IMR-90 (cell line): ENCODE results near the gene FUT9.

Experiments
- BHLHE40 ChIP-seq: fragments of 150-350 bp; IDR thresholded peaks from 2 replicates; pipeline ENCODE4 v1.6.1; 2016; ENCODE audit warnings: mild to moderate bottlenecking, low read depth, low read length
- CEBPB ChIP-seq: IDR thresholded peaks from 2 replicates; pipeline ENCODE4 v1.6.1; 2012; ENCODE audit warnings: low read depth, low read length, improper control_type of control experiment
- CHD1 ChIP-seq: IDR thresholded peaks from 2 replicates; pipeline ENCODE4 v1.6.1; 2012; ENCODE audit warnings: low read depth, low read length, improper control_type of control experiment
- CTCF ChIP-seq: conservative IDR thresholded peaks from 2 replicates; pipeline ENCODE4 v1.5.1; 2012; ENCODE audit warnings: mild to moderate bottlenecking, low read depth, low read length, improper control_type of control experiment
- ELK1 ChIP-seq: fragments of 150-350 bp; IDR thresholded peaks from 2 replicates; pipeline ENCODE4 v1.6.1; 2016; ENCODE audit warnings: low read depth, mild to moderate bottlenecking, low read length, moderate library complexity, borderline replicate concordance
- FOS ChIP-seq: fragments of 150-350 bp; IDR thresholded peaks from 2 replicates; pipeline ENCODE4 v1.6.1; 2016; ENCODE audit warnings: low read depth, low read length
- MAFK ChIP-seq: IDR thresholded peaks from 2 replicates; pipeline ENCODE4 v1.6.1; 2012; ENCODE audit warnings: low read depth, low read length, improper control_type of control experiment
- MAZ ChIP-seq: IDR thresholded peaks from 2 replicates; pipeline ENCODE4 v1.6.1; 2012; ENCODE audit warnings: low read depth, mild to moderate bottlenecking, low read length, improper control_type of control experiment, moderate library complexity, borderline replicate concordance
- POLR2A ChIP-seq: IDR thresholded peaks from 2 replicates; pipeline ENCODE4 v1.6.1; 2012; ENCODE audit warnings: mild to moderate bottlenecking, low read depth, low read length
- RAD21 ChIP-seq: IDR thresholded peaks from 2 replicates; pipeline ENCODE4 v1.6.1; 2012; ENCODE audit warnings: low read length, improper control_type of control experiment
- RCOR1 ChIP-seq: IDR thresholded peaks from 2 replicates; pipeline ENCODE4 v1.6.1; 2012; ENCODE audit warnings: mild to moderate bottlenecking, low read length, improper control_type of control experiment; ENCODE audit not compliant: insufficient replicate concordance
- SMC3 ChIP-seq: fragments of 150-350 bp; IDR thresholded peaks from 2 replicates; pipeline ENCODE4 v1.6.1; 2016; ENCODE audit warnings: low read depth, mild to moderate bottlenecking, antibody characterized with exemption, low read length, moderate library complexity
- USF2 ChIP-seq: fragments of 150-350 bp; IDR thresholded peaks from 2 replicates; pipeline ENCODE4 v1.6.1; 2017; ENCODE audit warnings: mild to moderate bottlenecking, antibody characterized with exemption, low read length, low read depth

GRCh38 chr6:96164802-96165201, 149.0 kb downstream of the FUT9 start:
- TF ChIP-seq POLR2A = no peak
- TF ChIP-seq CTCF = no peak
- no peak for TF ChIP-seq USF2
- TF ChIP-seq RAD21 = no peak
- TF ChIP-seq CEBPB = no peak
- TF ChIP-seq RCOR1 = no peak
- TF ChIP-seq MAFK = no peak
- TF ChIP-seq BHLHE40 = no peak
- TF ChIP-seq SMC3 = no peak
- no peak for TF ChIP-seq MAZ
- TF ChIP-seq FOS = no peak
- TF ChIP-seq CHD1 = no peak
- no peak for TF ChIP-seq ELK1
